Suprapubic skin (tissue), 3 donors: ENCODE measurements around the gene ATP5F1E.

Experiments used
- POLR2AphosphoS5 ChIP-seq, 3 donors: sonication (generic); formaldehyde crosslinking; IDR thresholded peaks; one replicate each; pipeline ENCODE4 v1.6.1; 2017; ENCODE audit warnings: antibody characterized with exemption in 3 of 3
- TF ChIP-seq, protein P1 (sequence below), 2 donors: fragments of 200-600 bp in 1 of 2; fragments of 450-650 bp in 1 of 2; sonication (generic) in 1 of 2; IDR thresholded peaks; one replicate each; pipeline ENCODE4 v1.5.1; 2016 to 2019; ENCODE audit warnings: antibody characterized with exemption in 2 of 2, mild to moderate bottlenecking in 1 of 2, moderate library complexity in 1 of 2

DNA sequence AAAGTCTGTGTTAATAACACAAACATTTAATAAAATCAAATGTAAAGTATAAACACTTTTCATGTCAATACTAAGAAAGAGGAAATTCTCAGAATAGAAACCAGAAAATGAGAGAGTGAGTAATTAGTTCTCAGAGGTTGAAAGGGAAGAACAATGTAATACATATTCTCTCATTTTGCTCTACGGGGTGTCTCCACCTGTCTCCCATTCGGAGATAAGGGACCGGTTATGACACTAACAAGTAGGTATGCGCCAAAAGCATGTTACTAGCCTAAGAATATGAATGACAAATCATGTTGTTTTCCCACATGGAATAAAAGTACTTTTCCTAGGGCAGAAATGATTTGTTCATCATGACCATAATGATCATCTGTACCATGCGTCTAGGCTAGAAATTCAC lies 46.1 kb upstream of the ATP5F1E start:
- TF ChIP-seq, protein P1, sequence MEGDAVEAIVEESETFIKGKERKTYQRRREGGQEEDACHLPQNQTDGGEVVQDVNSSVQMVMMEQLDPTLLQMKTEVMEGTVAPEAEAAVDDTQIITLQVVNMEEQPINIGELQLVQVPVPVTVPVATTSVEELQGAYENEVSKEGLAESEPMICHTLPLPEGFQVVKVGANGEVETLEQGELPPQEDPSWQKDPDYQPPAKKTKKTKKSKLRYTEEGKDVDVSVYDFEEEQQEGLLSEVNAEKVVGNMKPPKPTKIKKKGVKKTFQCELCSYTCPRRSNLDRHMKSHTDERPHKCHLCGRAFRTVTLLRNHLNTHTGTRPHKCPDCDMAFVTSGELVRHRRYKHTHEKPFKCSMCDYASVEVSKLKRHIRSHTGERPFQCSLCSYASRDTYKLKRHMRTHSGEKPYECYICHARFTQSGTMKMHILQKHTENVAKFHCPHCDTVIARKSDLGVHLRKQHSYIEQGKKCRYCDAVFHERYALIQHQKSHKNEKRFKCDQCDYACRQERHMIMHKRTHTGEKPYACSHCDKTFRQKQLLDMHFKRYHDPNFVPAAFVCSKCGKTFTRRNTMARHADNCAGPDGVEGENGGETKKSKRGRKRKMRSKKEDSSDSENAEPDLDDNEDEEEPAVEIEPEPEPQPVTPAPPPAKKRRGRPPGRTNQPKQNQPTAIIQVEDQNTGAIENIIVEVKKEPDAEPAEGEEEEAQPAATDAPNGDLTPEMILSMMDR (IDR thresholded peaks at IDR 0.05): no peak
- no peak for TF ChIP-seq POLR2AphosphoS5 (IDR thresholded peaks at IDR 0.05)
